Endothelial cell of umbilical vein (primary cell): ENCODE data around the gene C15orf39. TPM values are rescaled to one million over a fixed set of nuclear protein-coding genes. Genes with fewer than 3 reads are reported as not detected.

Source experiments
- BruUV-seq: library from RNA; stranded (reverse); fragments of 400-500 nt; replicated peaks from 2 replicates; lab custom pipeline; 2021; lab: Mats Ljungman, UMichigan
- CTCF ChIA-PET: fragments of 300-600, 350-600 bp; sonication (Branson Sonifier 250); formaldehyde crosslinking; loops from one replicate; lab custom pipeline; 2021; ENCODE audit warnings: antibody characterized with exemption, inconsistent platforms; lab: Charles Lee
- POLR2A ChIA-PET: fragments of 300-600, 350-600 bp; sonication (Branson Sonifier 250); formaldehyde crosslinking; loops from one replicate; lab custom pipeline; 2021; ENCODE audit warnings: antibody characterized with exemption, inconsistent platforms; lab: Charles Lee
- DNase-seq: peaks from one replicate; pipeline ENCODE4 v3.0.0-alpha.2; 2011; ENCODE audit warnings: low read depth, low spot score
- FAIRE-seq: peaks from 2 replicates; lab custom pipeline; 2011; peaks lifted over from hg19 to GRCh38; lab: Jason Lieb, UNC
- H2AFZ ChIP-seq: 2 replicates; pipeline ENCODE4 v1.6.0; 2012; ENCODE audit warnings: low read depth, low read length, control low read depth, inconsistent platforms
- H3K27ac ChIP-seq: 2 replicates; pipeline ENCODE4 v1.5.1; 2011; ENCODE audit warnings: low read depth, mild to moderate bottlenecking, control low read depth, low read length, moderate library complexity; ENCODE audit not compliant: insufficient read depth
- H3K27me3 ChIP-seq, 2 experiments: 2 replicates each; pipeline versions ENCODE4 v1.6.0 to v1.6.1; 2011; ENCODE audit warnings: low read length in 2 of 2, mixed read lengths in 1 of 2; ENCODE audit not compliant: control insufficient read depth in 2 of 2, insufficient read depth in 2 of 2
- H3K36me3 ChIP-seq, 2 experiments: 2 replicates in 1 of 2; 3 replicates in 1 of 2; pipeline ENCODE4 v1.5.1; 2011; ENCODE audit warnings: low read length in 2 of 2, mild to moderate bottlenecking in 1 of 2, moderate library complexity in 1 of 2; ENCODE audit not compliant: control insufficient read depth in 2 of 2, insufficient read depth in 2 of 2; ENCODE audit errors: extremely low read depth in 1 of 2
- H3K4me1 ChIP-seq: 3 replicates; pipeline ENCODE4 v1.5.1; 2011; ENCODE audit warnings: mild to moderate bottlenecking, low read length; ENCODE audit not compliant: control insufficient read depth, insufficient read depth; ENCODE audit errors: extremely low read depth
- H3K4me2 ChIP-seq: 2 replicates; pipeline ENCODE4 v1.6.1; 2011; ENCODE audit warnings: low read length, control low read depth, mixed read lengths; ENCODE audit not compliant: insufficient read depth
- H3K4me3 ChIP-seq, 3 experiments: fragments of 200-600 bp in 1 of 3; sonication (generic), shearing (Covaris generic) in 1 of 3; replicated peaks in 1 of 3; 2 replicates each; pipeline ENCODE4 v1.5.1; 2011 to 2016; ENCODE audit warnings: control low read depth in 3 of 3, low read length in 3 of 3, mild to moderate bottlenecking in 2 of 3, inconsistent platforms in 1 of 3, low read depth in 1 of 3, moderate library complexity in 1 of 3; ENCODE audit not compliant: insufficient read depth in 1 of 3
- H3K79me2 ChIP-seq: 2 replicates; pipeline ENCODE4 v1.6.0; 2012; ENCODE audit warnings: low read length, inconsistent platforms; ENCODE audit not compliant: control insufficient read depth, insufficient read depth
- H3K9ac ChIP-seq: replicated peaks from 2 replicates; pipeline ENCODE3; 2011; ENCODE audit warnings: low read length, control low read depth; ENCODE audit not compliant: insufficient read depth; ENCODE audit errors: extremely low read depth
- H3K9me1 ChIP-seq: replicated peaks from 3 replicates; pipeline ENCODE4 v1.6.0; 2011; ENCODE audit warnings: mild to moderate bottlenecking, low read length; ENCODE audit not compliant: control insufficient read depth, insufficient read depth; ENCODE audit errors: extremely low read depth
- H3K9me3 ChIP-seq: replicated peaks from 2 replicates; pipeline ENCODE4 v1.5.1; 2012; ENCODE audit warnings: low read length, inconsistent platforms; ENCODE audit not compliant: control insufficient read depth, insufficient read depth
- H4K20me1 ChIP-seq: replicated peaks from 2 replicates; pipeline ENCODE3; 2011; ENCODE audit warnings: mild to moderate bottlenecking, low read length; ENCODE audit not compliant: control insufficient read depth, insufficient read depth; ENCODE audit errors: extremely low read depth
- EZH2 ChIP-seq: IDR thresholded peaks from 2 replicates; pipeline ENCODE4 v1.6.1; 2012; ENCODE audit warnings: borderline replicate concordance, low read depth, mild to moderate bottlenecking, moderate library complexity, low read length, inconsistent platforms; ENCODE audit not compliant: severe bottlenecking
- FOS ChIP-seq: IDR thresholded peaks from 2 replicates; pipeline ENCODE4 v1.6.1; 2011; ENCODE audit warnings: mild to moderate bottlenecking, low read length, moderate library complexity, borderline replicate concordance; ENCODE audit not compliant: insufficient read depth
- GATA2 ChIP-seq: IDR thresholded peaks from 2 replicates; pipeline ENCODE4 v1.7.0; 2011; ENCODE audit warnings: low read depth, mild to moderate bottlenecking, moderate library complexity, mixed read lengths, low read length; ENCODE audit not compliant: insufficient read length, insufficient read depth
- JUN ChIP-seq: IDR thresholded peaks from 2 replicates; pipeline ENCODE4 v1.6.1; 2011; ENCODE audit warnings: borderline replicate concordance, low read depth; ENCODE audit not compliant: insufficient read length, insufficient read depth
- MYC ChIP-seq: IDR thresholded peaks from one replicate; pipeline ENCODE4 v1.6.1; 2011; ENCODE audit warnings: mild to moderate bottlenecking, low read depth, low read length
- POLR2A ChIP-seq: IDR thresholded peaks from 2 replicates; pipeline ENCODE4 v1.6.1; 2012; ENCODE audit warnings: low read depth, mild to moderate bottlenecking, control low read depth, low read length
- POLR2AphosphoS5 ChIP-seq: IDR thresholded peaks from 2 replicates; pipeline ENCODE4 v1.6.1; 2012; ENCODE audit warnings: low read depth, mild to moderate bottlenecking, control low read depth, low read length, moderate library complexity; ENCODE audit not compliant: insufficient read depth
- dilution Hi-C: fragments of 300-500 bp; cut with MboI; formaldehyde crosslinking; loops from one replicate; pipeline ENCODE4 v1.15.0; 2019; ENCODE audit warnings: low sequenced_read_pairs; ENCODE audit not compliant: extremely low pct_ligation_motif_present
- intact Hi-C: fragments of 100-400 bp; cut with micrococcal nuclease; formaldehyde crosslinking; loops from one replicate; pipeline ENCODE4 v1.10.0; 2022
- polyA plus RNA-seq, 4 experiments: library from polyadenylated mRNA; depleted of rRNA in 3 of 4; stranded (reverse) in 3 of 4; unstranded in 1 of 4; fragments of >200 nt; gene quantifications; 2 replicates each; pipeline versions ENCODE4 v1.2.1 to v1.2.3, GENCODE V29; 2011 to 2012; ENCODE audit warnings: missing spikeins in 1 of 4
- total RNA-seq: library from RNA; stranded (reverse); gene quantifications from 2 replicates; pipeline ENCODE4 v1.2.3, GENCODE V29; 2021
- TF ChIP-seq, protein P1 (sequence below): IDR thresholded peaks from 2 replicates; pipeline ENCODE4 v1.6.1; 2011; ENCODE audit not compliant: insufficient read depth, insufficient read length
- TF ChIP-seq, protein P2 (sequence below), 2 donors: IDR thresholded peaks; 1 replicate in 1 of 2; 2 replicates in 1 of 2; pipeline ENCODE4 v1.5.1; 2011; ENCODE audit warnings: low read length in 2 of 2, mild to moderate bottlenecking in 2 of 2, moderate library complexity in 2 of 2, control low read depth in 1 of 2, inconsistent platforms in 1 of 2, low read depth in 1 of 2; ENCODE audit not compliant: insufficient read depth in 1 of 2; ENCODE audit errors: extremely low read depth in 1 of 2

Gene C15orf39
- total and polyA plus RNA-seq, 2 donors (not counting 3 experiments of a cell fraction or from before 2014, with no cell fraction given) = 14.8 to 36.1 TPM

DNA sequence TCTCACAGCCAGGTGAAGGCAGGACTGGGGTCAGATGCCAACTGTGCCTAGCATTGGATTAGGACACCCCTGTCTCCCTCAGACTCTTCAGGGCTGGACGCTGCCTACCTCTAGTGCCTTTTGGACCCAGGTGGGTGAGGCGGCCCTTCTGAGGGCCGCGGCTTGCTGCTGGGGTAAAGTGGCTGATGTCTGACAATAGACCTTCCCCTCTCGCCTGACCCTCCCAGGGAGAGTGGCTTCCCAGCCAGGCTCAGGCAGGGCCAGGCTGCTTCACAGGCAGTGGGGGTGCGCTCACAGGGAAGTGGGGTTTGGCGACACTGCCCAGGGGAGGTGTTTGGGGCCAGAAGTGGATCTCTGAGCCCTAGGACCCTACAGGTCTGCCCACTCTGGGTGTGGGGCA lies 43.3 kb upstream of the C15orf39 start:
- FAIRE-seq = no peak
- H3K27ac ChIP-seq = no peak overlapping the region
- H3K79me2 ChIP-seq = no peaks in the 10 kb centered on the region
- H3K4me1 ChIP-seq = no peaks in the 10 kb centered on the region
- H3K9ac ChIP-seq = no peak overlapping the region
- H2AFZ ChIP-seq = no peak overlapping the region
- POLR2A ChIA-PET = no interaction called here
- no peaks in the 10 kb centered on the region for H3K27me3 ChIP-seq
- no TSS peak for BruUV-seq
- H3K9me1 ChIP-seq = no peaks in the 10 kb centered on the region
- DNase-seq = no peak
- CTCF ChIA-PET = no interaction called here
- H4K20me1 ChIP-seq = no peaks in the 10 kb centered on the region
- intact Hi-C loops (no loop called here), dilution Hi-C loops (no loop called here)
- H3K36me3 ChIP-seq = no peaks in the 10 kb centered on the region
- H3K4me3 ChIP-seq = no peak overlapping the region
- H3K9me3 ChIP-seq = no peaks in the 10 kb centered on the region
- TF ChIP-seq JUN (no peak), POLR2AphosphoS5 (no peak), MYC (no peak), FOS (no peak), POLR2A (no peak), GATA2 (no peak), EZH2 (no peak)
- TF ChIP-seq, protein P1, sequence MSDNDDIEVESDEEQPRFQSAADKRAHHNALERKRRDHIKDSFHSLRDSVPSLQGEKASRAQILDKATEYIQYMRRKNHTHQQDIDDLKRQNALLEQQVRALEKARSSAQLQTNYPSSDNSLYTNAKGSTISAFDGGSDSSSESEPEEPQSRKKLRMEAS = no peak
- TF ChIP-seq, protein P2, sequence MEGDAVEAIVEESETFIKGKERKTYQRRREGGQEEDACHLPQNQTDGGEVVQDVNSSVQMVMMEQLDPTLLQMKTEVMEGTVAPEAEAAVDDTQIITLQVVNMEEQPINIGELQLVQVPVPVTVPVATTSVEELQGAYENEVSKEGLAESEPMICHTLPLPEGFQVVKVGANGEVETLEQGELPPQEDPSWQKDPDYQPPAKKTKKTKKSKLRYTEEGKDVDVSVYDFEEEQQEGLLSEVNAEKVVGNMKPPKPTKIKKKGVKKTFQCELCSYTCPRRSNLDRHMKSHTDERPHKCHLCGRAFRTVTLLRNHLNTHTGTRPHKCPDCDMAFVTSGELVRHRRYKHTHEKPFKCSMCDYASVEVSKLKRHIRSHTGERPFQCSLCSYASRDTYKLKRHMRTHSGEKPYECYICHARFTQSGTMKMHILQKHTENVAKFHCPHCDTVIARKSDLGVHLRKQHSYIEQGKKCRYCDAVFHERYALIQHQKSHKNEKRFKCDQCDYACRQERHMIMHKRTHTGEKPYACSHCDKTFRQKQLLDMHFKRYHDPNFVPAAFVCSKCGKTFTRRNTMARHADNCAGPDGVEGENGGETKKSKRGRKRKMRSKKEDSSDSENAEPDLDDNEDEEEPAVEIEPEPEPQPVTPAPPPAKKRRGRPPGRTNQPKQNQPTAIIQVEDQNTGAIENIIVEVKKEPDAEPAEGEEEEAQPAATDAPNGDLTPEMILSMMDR (IDR thresholded peaks at IDR 0.05; ENCODE audit: extremely low read depth in 1 of 2, insufficient read depth in 1 of 2, low read depth in 1 of 2, low read length in 2 of 2) = no peak
- H3K4me2 ChIP-seq = no peak overlapping the region
